HG02970 (cell line): ENCODE results near the gene INHBC.
"Not testable (repeated sequence)": the region's sequence is repeated elsewhere in the genome, so short reads cannot be mapped to it uniquely, and the experiment has no call there.

Experiments
- ATAC-seq: cut with Tn5 transposase; IDR thresholded peaks from one replicate; pipeline ENCODE4 v1.9.1; 2021; ENCODE audit warnings: mild to moderate bottlenecking, moderate library complexity, moderate number of reproducible peaks; ENCODE audit not compliant: unreplicated experiment, low FRiP score

Gene INHBC

DNA sequence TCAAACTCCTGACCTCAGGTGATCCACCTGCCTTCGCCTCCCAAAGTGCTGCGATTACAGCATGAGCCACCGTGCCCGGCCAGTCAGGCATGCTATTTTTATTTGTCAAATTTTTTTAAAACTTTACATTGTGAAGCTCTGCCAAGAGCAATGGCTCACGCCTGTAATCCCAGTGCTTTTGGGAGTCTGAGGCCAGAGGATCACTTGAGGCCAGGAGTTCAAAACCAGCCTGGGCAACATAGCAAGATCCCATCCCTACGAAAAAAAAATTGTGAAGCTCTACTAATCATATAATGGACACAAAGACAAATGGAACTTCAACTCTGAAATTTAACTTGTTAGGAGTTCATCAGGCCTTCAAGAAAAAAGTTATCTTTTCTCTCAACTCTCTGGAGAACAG lies 5.6 kb upstream of the INHBC start:
- ATAC-seq, result no peak

DNA sequence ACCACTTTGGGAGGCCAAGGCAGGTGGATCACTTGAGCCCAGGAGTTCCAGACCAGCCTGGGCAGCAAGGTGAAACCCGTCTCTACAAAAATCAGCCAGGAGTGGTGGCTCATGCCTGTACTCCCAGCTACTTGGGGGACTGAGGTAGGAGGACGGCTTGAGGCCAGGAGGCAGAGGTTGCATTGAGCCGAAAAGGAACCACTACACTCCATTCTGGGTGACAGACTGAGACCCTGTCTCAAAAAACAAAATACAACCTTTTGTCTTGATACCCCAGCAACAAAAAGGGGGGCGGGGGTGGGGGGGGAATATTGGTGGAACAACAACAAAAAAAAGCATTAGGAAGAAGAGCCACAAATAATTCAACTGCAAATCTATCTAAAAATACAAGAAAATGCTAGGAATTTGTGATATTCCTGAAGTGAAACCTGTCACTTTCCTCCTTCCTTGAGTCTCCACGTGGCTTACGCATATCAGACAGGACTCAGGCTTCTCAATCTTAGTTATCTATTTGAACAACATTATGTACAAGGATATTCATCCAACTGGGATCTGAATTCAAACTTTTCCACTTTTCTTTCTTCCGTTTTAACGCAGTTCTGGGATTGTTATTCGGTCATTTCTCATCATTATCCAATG lies 5.0 kb upstream of the INHBC start:
- ATAC-seq, result no peak

DNA sequence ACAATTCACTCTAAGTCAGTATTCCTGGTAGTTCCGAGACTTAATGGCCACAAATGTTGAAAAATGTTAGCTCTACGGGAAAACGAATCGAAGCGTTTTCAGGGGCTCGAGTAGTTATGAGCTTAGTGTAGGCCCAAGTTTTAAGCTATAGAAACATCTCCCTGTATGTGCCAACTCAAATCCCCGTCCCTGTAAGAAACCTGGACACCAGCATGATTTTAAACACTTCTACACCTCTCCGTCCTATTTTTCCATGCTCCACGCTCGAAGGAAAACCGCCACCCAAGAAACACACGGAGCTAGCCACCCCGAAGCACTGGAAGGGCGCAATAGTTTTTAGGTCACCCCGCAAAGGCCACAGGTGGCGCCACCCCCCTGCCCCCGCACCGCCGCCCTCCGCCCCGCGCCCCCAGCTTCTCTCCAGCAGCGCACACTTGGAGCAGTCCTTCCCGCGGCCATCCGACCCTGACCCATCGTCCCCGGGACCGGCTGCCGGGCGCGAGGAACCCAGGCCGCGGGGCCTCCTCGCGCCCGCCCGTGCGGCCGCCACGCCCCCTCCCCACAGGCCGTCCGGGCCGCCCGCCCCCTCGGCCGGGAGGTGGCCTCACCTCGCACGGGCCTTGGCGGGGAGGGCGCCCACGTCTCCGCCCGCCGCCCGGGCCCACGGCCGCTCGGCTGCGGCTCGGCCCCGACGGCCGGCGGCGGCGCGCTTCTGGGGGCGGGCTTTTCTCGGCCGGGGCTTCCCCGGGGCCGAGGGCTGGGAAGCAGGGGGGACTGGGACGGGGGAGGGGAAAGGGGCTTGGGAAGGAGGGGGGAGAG lies 4.3 kb upstream of the INHBC start:
- peak; percentile 66 for ATAC-seq

DNA sequence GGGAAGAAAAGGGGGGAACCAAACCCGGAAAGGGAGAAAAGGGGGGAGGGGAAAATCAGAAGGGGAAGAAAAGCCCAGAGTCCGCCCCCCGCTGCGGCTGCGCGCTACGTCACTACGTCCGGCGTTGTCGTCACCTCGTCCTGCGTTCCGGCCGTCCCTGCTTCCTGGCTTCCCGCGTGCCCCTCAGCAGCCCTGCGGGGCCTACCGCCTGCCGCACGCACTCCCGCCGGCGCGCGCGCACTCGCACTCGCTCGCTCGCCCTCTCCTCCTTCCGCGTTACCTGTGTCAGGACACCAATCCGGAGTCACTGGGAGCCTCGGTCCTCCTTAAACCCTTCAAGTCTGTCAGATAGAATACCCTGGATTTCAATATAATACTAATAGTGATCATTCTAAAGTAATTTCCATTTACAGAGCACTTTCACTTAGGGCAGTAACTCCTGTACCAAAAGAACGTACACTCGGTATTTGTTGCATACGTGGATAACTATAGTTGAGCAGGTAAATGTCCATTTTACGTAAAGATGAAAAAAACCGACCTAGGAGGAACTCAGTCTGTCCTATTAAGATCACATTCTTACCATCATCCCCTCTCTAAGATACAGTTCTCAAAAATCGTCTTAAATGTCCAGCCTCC lies 3.5 kb upstream of the INHBC start, which contains the start of gene R3HDM2:
Gene R3HDM2 (minus strand): TSS at position 113 of the 636 bp plus-strand sequence. CDS start 120,615 bp downstream, outside the sequence.
- peak; percentile 89 for ATAC-seq

DNA sequence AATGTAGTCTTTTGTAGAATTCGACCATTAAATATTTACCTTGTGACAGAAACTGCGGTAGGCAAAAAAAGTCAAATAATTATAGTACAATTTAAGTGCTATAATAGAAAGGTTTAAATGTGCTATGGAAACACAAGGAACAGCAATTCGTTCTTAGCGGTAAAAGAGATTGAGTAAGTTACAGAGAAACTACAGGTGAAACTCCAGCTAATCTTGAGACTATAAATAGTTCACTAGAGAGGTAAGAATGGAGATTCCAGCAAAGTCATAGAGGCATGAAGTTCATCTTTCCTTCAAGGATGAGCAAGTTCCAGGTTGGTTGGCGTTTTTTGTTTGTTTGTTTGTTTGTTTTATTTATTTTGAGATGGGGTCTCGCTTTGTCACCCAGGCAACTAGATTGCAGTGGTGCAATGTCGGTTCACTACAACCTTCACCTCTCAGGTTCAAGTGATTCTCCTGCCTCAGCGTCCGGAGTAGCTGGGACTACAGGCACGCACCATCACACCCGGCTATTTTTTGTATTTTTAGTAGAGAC lies 2.9 kb upstream of the INHBC start:
- ATAC-seq, result no peak

DNA sequence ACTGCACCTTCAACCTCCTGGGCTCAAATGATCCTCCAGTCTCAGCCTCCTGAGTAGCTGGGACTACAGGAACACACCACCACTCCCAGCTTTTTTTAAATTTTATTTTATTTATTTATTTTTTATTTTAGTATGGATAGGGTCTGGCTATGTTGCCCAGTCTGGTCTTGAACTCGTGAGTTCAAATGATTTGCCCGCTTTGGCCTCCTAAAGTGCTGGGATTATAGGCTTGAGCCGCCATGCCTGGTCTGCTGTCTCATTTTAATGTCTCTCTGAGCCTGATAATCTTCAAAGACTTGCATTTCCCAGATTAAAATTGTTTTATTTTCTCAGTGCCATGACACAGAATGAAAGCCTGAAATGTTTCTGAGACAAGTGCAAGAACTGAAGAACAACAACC lies 1.2 kb upstream of the INHBC start:
- no peak for ATAC-seq

DNA sequence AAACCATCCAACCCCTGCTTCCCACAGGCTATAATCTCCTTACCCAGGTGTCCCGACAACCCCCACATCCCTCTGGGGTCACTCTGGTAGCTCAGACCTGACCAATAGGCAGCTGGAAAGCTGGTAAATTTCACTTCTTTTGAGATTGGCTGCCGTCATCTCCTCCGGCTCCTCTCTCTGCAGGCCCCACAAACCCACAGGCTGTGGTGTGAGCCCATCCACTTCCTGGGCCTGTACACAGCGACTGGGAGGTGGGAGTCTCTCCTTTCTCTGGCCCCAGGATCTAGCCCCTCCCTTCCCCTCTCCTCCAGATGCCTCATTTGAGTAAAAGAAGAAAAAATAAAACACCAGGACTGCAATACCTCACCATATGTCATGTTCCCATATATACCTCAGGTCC lies 709 bp downstream of the INHBC start:
- no peak for ATAC-seq

DNA sequence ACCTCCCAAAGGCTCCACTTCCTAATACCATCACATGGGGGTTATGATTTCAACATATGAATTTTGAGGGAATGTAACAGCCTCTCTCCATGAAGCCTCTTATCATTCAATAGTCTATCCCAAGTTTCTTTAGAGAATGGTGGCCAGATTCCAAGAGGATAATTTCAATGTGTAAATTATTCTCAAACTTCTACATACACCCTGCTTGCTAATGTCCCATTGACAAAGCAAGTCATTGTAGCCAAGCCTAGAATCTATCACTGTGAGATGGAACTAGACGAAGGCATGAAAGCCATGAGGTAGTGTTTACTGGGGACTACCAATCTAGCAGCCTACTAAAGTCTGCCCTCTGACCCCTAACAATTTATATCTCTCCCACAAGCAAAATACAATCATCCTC lies 3.8 kb downstream of the INHBC start:
- no peak for ATAC-seq

DNA sequence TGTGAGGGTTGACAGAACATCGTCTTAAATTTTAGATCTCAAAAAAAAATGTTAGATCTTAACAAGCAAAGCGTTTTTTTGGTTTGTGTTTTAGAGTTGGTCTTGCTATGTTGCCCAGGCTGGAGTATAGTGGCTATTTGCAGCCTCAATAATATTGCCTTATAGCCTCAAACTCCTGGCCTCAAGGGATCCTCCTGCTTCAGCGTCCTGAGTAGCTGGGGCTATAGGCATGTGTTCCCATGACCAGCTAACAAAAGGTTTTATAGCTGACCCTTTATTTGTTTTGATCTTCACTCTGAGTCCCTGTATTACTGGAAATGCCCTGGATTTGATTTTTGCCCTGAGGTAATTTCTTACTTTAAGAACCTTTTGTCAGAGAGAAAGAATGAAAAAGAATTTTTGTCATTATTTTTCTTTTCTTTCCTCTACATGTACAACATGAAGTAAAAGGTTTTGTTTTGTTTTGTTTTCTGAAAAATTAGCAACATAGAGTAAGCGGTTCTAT lies 5.2 kb downstream of the INHBC start:
- no peak for ATAC-seq

DNA sequence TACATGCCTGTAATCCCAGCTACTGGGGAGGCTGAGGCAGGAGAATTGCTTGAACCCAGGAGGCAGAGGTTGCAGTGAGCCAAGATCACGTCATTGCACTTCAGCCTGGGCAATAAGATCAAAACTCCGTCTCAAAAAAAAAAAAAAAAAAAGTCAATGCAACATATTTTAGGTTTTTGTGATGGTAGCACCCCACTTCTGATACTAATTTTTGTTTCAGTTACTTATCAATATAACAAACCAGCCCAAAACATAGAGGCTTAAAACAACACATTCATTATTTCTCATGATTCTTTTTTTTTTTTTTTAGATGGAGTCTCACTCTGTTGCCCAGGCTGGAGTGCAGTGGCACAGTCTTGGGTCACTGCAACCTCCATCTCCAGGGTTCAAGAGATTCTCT lies 6.8 kb downstream of the INHBC start:
- ATAC-seq, result not testable (repeated sequence)

DNA sequence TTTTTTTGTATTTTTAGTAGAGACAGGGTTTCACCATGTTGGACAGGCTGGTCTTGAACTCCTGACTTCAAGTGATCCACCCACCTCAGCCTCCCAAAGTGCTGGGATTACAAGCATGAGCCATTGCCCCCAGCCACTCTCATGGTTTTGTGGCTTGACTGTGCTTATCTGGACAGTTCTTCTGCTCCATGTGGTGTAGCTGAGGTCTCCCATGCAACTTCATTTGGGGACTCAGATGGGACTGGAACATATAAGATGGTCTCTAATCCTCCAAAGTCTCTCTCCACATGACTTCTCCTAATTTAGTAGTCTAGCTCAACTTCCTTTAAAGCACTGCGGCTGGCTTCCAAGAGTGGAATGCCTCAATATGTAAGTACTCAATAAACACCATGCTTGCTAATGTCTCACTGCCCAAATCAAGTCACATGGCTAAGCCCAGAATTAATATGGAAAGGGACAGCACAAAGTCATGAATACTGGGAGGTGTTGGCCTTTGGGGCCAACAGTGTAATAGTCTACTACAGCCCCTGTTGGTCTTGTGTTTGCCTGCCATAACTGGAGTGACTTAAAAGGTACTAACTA lies 7.4 kb downstream of the INHBC start:
- no peak for ATAC-seq

DNA sequence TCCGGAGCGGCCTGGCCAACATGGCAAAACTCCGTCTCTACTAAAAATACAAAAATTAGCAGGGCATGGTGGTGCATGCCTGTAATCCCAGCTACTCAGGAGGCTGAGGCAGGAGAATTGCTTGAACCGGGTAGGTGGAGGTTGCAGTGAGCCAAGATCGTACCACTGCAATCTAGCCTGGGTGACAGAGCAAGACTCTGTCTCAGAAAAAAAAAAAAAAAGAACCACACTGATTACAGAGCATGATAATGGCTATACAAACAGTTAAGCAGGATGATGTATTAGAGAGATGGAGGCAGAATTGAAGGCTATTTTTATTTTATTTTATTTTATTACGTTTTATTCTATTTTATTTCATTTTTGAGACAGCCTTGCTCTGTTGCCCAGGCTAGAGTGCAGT lies 9.8 kb downstream of the INHBC start:
- not testable (repeated sequence) for ATAC-seq

DNA sequence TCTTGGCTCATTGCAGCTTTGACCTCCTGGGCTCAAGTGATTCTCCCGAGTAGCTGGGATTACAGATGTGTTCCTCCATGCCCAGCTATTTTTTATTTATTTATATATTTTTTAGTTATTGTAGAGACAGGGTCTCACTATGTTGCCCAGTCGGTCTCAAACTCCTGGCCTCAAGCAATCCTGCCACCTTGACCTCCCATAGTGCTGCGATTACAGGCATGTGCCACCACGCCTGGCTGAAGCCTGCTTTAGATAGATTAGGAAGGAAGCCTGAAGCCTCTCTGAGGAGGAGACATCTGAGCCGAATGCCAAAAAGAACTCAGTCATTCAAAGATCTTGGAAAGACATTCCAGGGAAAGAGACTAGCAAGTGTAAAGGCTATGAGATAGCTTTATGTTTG lies 10.2 kb downstream of the INHBC start:
- no peak for ATAC-seq

DNA sequence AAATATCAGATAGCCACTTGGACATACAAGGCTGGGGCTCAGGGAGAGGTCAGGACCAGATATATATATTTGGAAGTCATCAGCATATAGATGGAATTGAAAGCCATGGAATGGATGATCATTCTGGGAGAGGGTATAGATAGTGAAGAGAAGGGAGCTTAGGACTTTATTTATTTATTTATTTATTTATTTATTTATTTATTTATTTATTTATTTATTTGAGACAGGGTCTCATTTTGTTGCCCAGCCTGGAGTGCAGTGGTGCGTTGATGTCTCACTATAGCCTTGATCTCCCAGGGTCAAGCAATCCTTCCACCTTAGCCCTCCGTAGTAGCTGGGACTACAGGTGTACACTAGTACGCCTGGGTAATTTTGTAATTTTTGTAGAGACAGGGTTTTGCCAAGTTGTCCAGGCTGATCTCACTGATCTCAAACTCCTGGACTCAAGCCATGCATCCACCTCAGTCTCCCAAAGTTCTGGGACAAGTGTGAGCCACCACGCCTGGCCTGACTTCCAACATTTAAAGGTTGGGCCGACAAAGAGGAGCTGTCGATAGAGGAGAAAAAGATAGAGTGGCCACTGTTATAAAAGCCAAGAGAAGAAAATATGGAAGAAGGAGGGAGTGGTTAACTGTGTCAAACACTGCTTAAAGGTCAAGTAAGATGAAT lies 11.8 kb downstream of the INHBC start:
- no peak for ATAC-seq

DNA sequence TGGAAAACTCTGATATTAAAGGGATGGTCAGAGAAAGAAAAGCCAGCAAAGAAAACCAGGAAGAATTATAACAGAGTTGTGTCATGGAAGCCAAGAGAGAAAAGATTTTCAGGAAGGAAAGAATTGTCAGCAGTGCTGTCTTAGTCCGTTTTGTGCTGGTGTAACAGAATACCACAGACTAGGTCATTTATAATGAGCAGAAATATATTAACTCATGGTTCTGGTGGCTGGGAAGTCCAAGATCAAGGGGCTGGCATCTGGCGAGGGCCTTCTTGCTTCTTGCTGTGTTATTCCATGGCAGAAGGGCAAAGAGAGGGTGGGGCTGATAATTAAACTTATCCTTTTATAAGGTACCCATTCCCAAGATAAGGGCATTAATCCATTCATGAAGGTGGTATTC lies 14.1 kb downstream of the INHBC start:
- no peak for ATAC-seq

DNA sequence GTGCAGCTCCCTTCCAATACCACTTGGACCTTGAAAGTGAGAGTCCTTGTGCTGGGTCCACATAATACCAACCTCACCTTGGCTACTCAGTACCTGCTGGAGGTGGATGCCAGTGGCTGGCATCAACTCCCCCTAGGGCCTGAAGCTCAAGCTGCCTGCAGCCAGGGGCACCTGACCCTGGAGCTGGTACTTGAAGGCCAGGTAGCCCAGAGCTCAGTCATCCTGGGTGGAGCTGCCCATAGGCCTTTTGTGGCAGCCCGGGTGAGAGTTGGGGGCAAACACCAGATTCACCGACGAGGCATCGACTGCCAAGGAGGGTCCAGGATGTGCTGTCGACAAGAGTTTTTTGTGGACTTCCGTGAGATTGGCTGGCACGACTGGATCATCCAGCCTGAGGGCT lies 14.8 kb downstream of the INHBC start:
- ATAC-seq, result no peak

DNA sequence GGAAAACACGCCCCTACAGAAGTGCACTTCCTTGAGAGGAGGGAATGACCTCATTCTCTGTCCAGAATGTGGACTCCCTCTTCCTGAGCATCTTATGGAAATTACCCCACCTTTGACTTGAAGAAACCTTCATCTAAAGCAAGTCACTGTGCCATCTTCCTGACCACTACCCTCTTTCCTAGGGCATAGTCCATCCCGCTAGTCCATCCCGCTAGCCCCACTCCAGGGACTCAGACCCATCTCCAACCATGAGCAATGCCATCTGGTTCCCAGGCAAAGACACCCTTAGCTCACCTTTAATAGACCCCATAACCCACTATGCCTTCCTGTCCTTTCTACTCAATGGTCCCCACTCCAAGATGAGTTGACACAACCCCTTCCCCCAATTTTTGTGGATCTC lies 15.5 kb downstream of the INHBC start:
- no peak for ATAC-seq

DNA sequence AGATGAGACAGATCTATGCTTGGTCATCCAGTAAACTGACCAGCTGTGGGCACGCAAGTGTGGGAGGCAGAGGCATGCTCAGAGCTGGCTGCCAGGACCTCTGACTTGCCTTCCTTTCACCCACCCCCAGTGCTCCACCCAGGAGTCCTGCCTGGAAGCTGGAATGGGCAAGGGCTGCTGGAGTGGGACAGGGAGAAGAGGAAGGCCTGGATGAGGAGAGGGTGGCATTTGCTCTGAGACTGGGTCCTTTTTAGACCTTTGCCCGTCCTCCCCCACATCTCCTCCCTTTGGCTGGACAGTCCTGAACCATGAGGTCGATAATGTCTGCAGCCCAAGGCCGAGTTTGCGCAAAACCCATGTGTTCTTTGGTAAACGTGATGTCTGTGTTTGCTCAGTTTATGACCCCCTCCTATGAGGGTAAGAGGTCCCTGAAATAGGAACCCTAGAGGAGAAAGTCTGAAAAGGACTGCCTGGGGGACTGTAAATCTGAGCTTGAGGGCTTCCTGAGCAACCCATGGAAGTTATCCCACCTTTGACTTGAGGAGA lies 16.7 kb downstream of the INHBC start:
- no peak for ATAC-seq

DNA sequence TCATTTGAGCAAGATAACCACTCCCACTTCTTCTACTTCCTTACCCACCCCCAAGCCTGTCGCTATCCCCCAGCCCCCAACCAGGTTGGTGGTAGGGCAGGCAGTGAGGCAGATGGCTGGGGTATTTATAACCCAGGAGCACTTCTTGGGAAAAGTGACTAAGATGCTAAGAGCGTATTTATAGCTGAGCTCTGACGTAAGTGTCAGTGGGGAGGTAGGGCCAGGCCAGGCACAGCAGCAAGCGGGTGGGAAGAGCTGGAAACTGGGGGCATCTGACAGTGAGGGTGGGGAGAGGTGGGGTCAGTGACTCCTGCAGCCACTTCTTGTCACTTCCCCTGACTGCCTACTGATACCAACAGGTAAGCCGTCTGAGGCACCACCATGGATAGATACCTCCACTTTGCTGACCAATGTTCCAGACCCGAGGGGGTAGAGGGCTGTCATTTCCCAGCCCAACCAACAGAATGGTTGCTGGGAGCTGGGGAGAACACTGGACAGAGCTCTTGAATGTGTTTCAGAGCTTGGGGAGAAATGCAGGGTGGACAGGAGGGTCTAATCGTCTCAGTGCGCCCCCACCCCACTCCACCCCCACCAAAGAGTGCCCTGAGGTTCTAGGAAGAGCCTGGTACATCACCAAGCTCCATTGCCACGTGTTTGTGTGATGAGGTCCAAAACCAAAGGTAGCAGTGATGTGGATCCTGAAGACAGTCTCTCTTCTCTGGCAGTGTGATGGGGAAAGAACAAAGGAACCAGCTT lies 17.8 kb downstream of the INHBC start:
- no peak for ATAC-seq
